Glomerular visceral epithelial cell (primary cell): ENCODE measurements around the gene FAM120A.
"Not testable (repeated sequence)": the region's sequence is repeated elsewhere in the genome, so short reads cannot be mapped to it uniquely, and the experiment has no call there.

Experiments
- DNase-seq: peaks from one replicate; pipeline ENCODE4 v3.0.0-alpha.2; 2016; ENCODE audit errors: extremely low spot score

FAM120A gene

GRCh38 chr9:93509084-93509483, 57.6 kb downstream of the FAM120A start:
- DNase-seq = no peak

GRCh38 chr9:93510041-93510440, 58.6 kb downstream of the FAM120A start:
- no peak for DNase-seq

GRCh38 chr9:93511228-93511627, 59.7 kb downstream of the FAM120A start:
- DNase-seq = not testable (repeated sequence)

- DNase-seq = not testable (repeated sequence)
These were observed 60.8 kb downstream of the FAM120A start for GRCh38 chr9:93512170-93512812.

GRCh38 chr9:93513606-93514005, 62.1 kb downstream of the FAM120A start:
- DNase-seq = no peak

- DNase-seq = no peak
These were observed 65.8 kb downstream of the FAM120A start for GRCh38 chr9:93517331-93517730.

- no peak for DNase-seq
These were observed 69.0 kb downstream of the FAM120A start for GRCh38 chr9:93520523-93520922.

- DNase-seq = no peak
These were observed 71.3 kb downstream of the FAM120A start for GRCh38 chr9:93522736-93523135.

- no peak for DNase-seq
These were observed 72.1 kb downstream of the FAM120A start for GRCh38 chr9:93523518-93524144.

- DNase-seq = no peak
These were observed 74.0 kb downstream of the FAM120A start for GRCh38 chr9:93525476-93525875.

- no peak for DNase-seq
These were observed 79.9 kb downstream of the FAM120A start for GRCh38 chr9:93531374-93531773.

- no peak for DNase-seq
These were observed 80.7 kb downstream of the FAM120A start for GRCh38 chr9:93532141-93532540.

- DNase-seq = no peak
These were observed 82.4 kb downstream of the FAM120A start for GRCh38 chr9:93533863-93534262.

- no peak for DNase-seq
These were observed 84.7 kb downstream of the FAM120A start for GRCh38 chr9:93536167-93536566.

GRCh38 chr9:93536874-93537273, 85.4 kb downstream of the FAM120A start:
- DNase-seq = peak; percentile 66

- DNase-seq = no peak
These were observed 88.8 kb downstream of the FAM120A start for GRCh38 chr9:93540305-93540704.

- no peak for DNase-seq
These were observed 89.5 kb downstream of the FAM120A start for GRCh38 chr9:93541005-93541404.

GRCh38 chr9:93541581-93542349, 90.3 kb downstream of the FAM120A start:
- no peak for DNase-seq

- no peak for DNase-seq
These were observed 91.6 kb downstream of the FAM120A start for GRCh38 chr9:93543117-93543516.

GRCh38 chr9:93546356-93546755, 94.9 kb downstream of the FAM120A start:
- no peak for DNase-seq

GRCh38 chr9:93549611-93550010, 98.1 kb downstream of the FAM120A start:
- no peak for DNase-seq

- DNase-seq = no peak
These were observed 101.4 kb downstream of the FAM120A start for GRCh38 chr9:93552923-93553322.

- no peak for DNase-seq
These were observed 103.9 kb downstream of the FAM120A start for GRCh38 chr9:93555370-93555769.
